Measurements from ENCODE around the gene LGALS4.
"Not testable (repeated sequence)": the region's sequence is repeated elsewhere in the genome, so short reads cannot be mapped to it uniquely, and the experiment has no call there.

Gene LGALS4

DNA sequence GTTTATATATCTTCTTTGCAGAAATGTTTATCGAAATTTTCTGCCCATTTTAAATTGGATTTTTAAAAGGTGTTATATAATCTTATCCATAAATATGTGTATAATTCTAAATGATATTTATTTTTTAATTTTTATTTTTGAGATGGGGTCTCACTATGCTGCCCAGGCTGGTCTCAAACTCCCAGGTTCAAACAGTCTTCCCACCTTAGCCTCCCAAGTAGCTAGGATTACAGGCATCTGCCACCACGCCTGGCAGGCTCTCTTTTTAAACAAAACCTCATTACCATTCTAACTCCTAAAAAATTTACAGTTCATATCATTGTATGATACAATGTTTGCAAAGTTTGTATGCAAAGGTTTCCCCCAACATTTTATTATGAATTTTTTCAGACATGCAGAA, 16.6 kb downstream of the LGALS4 start:
- DNase-seq (ENCODE audit: low read depth, low spot score) = no peak

GRCh38 chr19:38795549-38795948, 17.2 kb downstream of the LGALS4 start:
- no peak for DNase-seq (ENCODE audit: low read depth, low spot score)

DNA sequence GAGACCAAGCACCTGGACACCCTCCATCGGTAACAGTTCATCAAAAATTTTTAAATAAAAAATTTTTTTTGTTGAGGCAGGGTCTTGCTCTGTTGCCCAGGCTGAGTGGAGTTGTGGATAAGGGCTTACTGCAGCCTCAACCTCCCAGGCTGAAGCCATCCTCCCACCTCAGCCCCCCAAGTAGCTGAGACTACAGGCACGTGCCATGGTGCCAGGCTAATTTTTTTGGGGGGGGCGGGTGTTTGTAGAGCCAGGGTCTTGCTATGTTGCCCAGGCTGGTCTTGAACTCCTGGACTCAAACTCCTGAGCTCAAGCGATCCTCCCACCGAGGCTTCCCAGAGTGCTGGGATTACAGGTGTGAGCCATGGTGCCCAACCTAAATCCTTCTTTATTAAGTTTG, 19.1 kb downstream of the LGALS4 start:
- DNase-seq (ENCODE audit: low read depth, low spot score) = no peak

GRCh38 chr19:38793177-38793576, 19.6 kb downstream of the LGALS4 start:
- DNase-seq (ENCODE audit: low read depth, low spot score) = no peak

DNA sequence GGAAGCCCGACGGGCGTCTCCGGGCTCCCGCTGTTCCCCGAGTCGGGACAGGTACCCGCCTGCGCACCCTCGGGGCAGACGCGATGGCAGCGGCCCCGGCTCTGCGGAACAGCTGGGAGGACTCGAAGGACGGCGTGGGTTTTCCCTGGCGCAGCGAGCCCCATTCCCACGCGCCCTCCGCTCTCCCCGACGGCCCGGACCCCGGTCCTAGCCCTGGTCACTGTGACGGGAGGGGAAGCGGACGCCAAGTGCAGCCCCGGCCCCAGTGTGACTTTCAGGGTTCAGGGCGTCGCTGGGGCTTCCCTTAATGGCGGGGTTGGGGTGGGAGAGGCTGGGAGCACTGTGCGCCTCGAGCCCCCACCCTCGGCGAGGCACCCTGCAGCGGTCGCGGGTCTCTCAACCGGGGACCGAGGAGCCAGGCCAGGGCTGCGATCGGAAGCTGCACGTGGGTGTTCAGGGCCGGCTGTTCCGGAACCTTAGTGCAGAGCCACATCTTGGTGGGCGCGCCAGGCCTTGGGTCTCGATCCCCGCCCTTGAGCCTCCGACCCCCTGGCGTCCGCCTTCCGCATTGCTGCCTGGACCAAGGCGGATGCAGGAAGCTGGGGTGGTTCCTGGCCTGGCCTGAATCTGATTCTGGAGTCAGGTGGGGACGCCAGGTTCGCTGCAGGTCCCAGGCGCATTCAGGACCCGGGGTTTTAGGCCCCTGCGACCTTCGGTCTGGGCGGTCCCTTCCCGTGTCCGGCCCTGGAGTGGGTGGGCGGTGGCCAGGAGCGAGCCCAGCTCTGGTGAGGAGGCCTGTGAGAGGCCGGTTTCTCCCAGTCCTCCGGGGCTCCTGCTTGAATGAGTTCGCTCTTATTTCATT, 20.3 kb downstream of the LGALS4 start:
- DNase-seq (ENCODE audit: low read depth, low spot score) = no peak

DNA sequence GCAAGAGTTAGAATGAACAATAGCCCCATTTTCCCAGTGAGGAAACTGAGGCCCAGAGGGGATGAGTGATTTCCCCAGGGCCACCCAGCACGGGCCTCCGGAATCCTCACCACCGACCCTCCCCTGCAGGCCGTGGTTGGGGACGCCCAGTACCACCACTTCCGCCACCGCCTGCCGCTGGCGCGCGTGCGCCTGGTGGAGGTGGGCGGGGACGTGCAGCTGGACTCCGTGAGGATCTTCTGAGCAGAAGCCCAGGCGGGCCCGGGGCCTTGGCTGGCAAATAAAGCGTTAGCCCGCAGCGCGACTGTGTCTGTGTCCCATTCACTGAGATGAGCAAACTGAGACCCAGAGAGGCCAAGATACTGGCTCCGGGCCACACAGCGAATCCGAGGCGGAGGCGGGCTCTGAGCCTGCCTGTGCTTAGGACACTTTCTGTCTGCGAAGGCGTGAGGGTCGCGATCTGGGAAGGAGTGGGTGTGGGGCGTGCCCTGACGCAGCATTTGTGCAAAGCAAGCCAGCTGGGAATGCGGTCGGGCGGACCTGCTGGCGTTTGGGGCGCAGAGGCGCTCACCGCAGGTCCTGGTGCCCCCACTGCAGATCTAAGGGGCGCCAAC, 21.2 kb downstream of the LGALS4 start:
- not testable (repeated sequence) for DNase-seq (ENCODE audit: low read depth, low spot score)

GRCh38 chr19:38790507-38791403, 22.0 kb downstream of the LGALS4 start:
- DNase-seq (ENCODE audit: low read depth, low spot score) = not testable (repeated sequence)

- no peak for DNase-seq (ENCODE audit: low read depth, low spot score)
These were observed 24.1 kb downstream of the LGALS4 start, which contains the start of gene LGALS7B for GRCh38 chr19:38788478-38789243. Gene LGALS7B, plus strand, starts transcription at chr19:38789200. Its CDS starts 27 bp downstream, at chr19:38789227.

DNA sequence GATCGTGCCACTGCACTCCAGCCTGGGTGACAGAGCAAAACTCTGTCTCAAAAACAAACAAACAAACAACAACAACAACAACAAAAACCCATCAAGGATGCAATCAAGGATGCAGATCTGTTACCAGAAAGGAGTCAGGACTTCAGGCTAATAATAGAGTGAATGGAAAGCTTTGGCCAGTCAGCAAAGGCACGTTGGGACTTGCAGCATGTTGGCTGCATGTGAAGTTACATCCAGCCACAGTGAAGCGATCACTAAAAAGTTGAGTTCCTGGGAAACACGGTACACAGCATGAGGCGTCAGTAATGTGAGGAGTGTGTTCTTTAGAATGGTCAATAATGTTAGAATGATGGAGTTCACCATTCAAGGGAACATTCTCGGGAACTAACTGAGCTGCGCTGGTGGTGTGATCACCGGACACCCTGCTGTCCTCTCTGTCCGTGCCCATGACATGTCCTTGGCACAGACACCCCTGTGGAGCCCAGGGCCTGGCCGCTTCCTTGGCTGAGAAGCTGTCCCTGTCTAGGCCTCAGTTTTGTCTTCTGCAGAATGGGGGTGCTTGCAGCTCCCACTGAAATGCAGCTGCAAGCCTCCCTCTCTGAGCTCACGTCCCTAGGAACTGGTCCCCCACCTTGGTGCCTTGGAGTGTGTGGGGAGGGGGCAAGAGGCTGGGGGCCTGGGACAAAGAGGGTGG, 26.0 kb downstream of the LGALS4 start:
- no peak for DNase-seq (ENCODE audit: low read depth, low spot score)

- DNase-seq (ENCODE audit: low read depth, low spot score) = not testable (repeated sequence)
These were observed 26.7 kb downstream of the LGALS4 start for GRCh38 chr19:38786061-38786460.

DNA sequence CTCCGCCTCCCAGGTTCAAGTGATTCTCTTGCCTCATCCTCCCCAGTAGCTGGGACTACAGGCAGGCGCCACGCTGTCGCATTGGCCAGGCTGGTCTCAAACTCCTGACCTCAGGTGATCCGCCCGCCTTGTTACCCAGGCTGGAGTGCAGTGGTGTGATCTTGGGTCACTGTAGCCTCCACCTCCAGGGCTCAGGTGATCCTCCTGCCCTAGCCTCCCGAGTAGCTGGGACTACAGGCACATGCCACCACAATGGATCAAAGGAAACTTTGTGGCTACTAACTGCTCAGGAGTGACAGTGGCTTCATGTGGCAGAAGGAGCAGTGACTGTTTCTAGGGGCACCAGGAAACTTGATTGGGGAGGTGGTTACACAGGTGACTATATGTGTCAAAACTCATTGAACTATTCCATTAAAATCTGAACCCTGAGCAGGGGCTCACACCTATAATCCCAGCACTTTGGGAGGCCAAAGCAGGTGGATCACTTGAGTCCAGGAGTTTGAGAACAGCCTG, 27.5 kb downstream of the LGALS4 start:
- DNase-seq (ENCODE audit: low read depth, low spot score) = no peak

- DNase-seq (ENCODE audit: low read depth, low spot score) = no peak
These were observed 28.5 kb downstream of the LGALS4 start for GRCh38 chr19:38784224-38784623.

- DNase-seq (ENCODE audit: low read depth, low spot score) = not testable (repeated sequence)
These were observed 30.5 kb downstream of the LGALS4 start for GRCh38 chr19:38782212-38782611.

DNA sequence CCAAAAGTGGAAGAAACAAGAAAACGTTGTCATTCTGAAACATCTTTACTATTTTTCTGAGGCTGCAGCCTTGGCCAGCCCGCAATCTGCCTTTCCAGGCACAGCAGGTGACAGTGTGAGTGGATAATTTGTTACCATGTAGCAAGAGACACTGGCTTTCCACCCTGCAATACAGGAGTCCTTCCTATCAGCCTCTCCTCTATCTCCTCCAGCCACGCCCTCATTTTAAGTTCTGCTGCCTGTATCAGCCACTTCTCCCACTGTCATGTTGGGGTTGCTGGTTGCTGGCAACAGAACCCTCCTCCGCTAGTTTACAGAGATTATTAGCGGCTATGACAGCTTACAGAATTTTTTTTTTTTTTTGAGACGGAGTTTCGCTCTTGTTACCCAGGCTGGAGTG, 31.7 kb downstream of the LGALS4 start:
- DNase-seq (ENCODE audit: low read depth, low spot score) = no peak

DNA sequence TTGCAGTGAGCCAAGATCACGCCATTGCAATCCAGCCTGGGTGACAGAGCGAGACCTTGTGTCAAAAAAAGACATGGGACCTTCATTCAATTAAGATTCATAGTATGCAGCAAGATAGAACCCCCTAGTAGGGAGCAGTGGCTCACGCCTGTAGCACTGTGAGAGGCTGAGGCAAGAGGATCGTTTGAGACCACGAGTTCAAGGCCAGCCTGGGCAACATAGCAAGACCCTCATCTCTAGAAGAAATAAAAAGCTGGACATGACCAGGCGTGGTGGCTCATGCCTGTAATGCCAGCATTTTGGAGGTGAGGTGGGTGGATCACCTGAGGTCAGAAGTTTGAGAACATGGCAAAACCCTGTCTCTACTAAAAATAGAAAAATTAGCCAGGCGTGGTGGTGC, 32.3 kb downstream of the LGALS4 start:
- DNase-seq (ENCODE audit: low read depth, low spot score) = no peak

DNA sequence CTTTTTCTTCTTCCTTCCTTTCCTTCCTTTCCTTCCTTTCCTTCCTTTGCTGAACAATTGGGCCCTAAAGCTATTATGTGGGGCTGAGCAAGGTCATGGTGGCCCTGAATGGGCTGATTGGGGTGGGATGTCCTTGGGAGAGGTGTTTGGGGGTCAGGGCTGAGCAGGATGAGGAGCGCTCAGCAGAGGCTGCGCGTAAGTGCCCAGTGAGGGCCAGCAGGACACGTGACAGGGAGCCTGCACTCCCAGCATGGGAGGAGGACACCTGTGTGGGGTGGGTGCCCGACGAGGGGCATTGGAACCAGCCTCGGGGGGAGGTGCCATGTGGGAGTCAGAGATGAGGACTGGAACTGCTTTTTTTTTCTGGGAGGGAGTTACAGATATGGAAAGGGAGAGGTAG, 34.0 kb downstream of the LGALS4 start:
- DNase-seq (ENCODE audit: low read depth, low spot score) = no peak

DNA sequence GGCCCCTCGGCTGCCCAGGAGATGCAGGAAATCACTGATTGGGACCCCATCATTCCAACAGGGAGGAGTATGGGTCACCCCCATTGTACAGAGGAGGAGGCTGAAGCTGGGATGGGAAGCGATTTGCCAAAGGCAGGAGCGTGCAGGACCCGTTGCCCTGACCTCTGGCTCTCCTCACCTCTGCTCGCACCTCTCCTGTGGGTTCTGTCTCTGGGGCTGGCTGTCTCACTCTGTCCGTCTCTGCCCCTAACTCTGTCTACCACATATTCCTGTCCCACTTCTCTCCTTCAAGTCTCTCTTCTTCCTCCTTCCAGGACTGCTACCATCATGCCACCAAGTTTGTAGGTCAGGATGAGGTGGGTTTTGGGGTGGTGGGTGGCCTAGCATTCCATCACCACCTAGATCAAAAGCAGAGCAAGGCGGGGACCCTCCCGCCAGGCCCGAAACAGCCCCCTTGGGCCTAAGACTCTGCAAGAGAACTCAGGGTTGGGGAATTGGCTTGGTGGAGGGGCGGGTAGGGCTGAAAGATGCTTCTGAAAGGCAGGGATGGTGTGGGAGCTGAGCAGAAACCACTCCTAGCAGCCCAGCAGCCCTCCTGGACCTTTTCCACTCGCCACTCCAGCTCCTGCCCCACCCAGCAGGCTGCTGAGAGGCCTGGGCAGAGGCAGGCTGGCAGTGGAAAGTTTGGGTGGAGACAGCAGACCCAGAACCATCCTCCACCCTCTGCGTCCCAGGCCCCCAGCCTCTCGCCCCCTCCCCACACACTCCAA, 38.4 kb downstream of the LGALS4 start:
- DNase-seq (ENCODE audit: low read depth, low spot score) = no peak

- no peak for DNase-seq (ENCODE audit: low read depth, low spot score)
These were observed 39.1 kb downstream of the LGALS4 start, which contains the start of gene LGALS7 for GRCh38 chr19:38773469-38774177. Gene LGALS7, minus strand, starts transcription at chr19:38773517. Its CDS starts 25 bp downstream, at chr19:38773492.

DNA sequence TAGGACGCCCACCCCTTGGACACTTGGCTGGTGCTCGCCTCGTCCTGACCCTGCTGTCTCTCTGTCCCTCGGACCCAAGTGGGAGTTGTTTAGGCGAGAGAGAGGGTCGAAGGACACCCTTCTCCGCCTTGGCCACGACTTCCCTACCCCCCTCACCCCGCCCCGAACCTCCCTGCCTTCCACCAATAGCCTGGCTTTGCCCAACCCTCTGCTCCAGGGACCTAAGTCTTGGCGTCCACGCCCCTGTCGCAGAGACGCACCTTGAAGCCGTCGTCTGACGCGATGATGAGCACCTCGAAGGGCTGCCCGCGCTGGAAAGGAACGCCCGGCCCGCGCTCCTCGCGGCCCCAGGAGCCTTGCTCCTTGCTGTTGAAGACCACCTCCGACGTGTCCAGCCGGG, 41.2 kb downstream of the LGALS4 start:
- not testable (repeated sequence) for DNase-seq (ENCODE audit: low read depth, low spot score)

Measured in smooth muscle cell of the brain vasculature (primary cell).